Hematopoietic multipotent progenitor cell treated with erythropoietin and hydrocortisone succinate and interleukin-3 and kit ligand, for 4 days (in vitro differentiated cells): ENCODE results near the gene PSD.

ENCODE experiments used
- DNase-seq: peaks from one replicate; pipeline ENCODE4 v3.0.0-alpha.2; 2015

PSD gene

GRCh38 chr10:102438374-102438773, 19.8 kb upstream of the PSD start:
- DNase-seq = no peak

- no peak for DNase-seq
These were observed 18.9 kb upstream of the PSD start for GRCh38 chr10:102437515-102437914.

- DNase-seq = no peak
These were observed 17.7 kb upstream of the PSD start for GRCh38 chr10:102436312-102436711.

GRCh38 chr10:102435529-102436233, 17.1 kb upstream of the PSD start:
- peak; percentile 86 for DNase-seq

- no peak for DNase-seq
These were observed 16.5 kb upstream of the PSD start for GRCh38 chr10:102435133-102435497.

DNA sequence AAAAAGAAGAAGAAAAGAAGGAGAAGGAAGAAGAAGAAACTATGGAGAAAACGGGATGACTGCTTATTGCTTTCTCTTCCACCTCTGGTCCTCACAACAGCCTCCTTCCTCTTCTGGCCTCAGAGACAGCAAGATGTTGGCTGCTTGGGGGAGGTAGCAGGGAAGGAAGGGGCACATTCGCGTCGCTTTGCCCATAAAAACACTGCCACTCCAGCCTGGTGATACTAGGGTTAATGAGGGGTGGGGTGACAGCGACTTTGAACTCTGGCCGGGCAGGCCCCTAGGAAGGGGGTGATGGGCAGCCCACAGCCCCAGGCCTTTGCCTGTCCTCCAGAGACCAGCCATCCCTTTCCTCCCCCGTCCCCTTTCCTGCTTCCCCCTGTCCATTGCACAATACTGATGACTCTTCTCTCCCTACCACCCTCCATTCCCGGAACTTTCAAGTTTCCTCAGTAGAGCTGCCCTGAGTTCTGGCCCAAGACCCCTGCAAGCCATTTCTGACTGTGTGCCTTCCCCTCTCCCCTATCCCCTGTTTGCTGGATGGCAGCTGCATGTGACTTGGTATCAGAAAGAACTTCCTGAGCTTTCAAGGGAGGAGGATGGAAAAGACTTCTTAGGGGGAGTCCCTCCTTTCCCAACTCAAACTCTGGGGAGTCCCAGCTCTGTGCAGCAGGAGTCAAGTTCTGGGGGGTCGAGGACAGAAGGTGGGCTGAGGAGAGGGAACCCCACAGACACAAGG, 16.0 kb upstream of the PSD start:
- no peak for DNase-seq

- peak; percentile 74 for DNase-seq
These were observed 15.0 kb upstream of the PSD start for GRCh38 chr10:102433619-102434046.

- DNase-seq = peak; percentile 99
These were observed 13.8 kb upstream of the PSD start, which contains the start of gene CUEDC2 for GRCh38 chr10:102432162-102432950. Gene CUEDC2, minus strand, starts transcription at chr10:102432574. Its CDS starts 7,386 bp downstream, at chr10:102425188.

GRCh38 chr10:102431452-102432124, 13.0 kb upstream of the PSD start:
- DNase-seq = peak; percentile 64

- no peak for DNase-seq
These were observed 10.9 kb upstream of the PSD start for GRCh38 chr10:102429468-102429867.

DNA sequence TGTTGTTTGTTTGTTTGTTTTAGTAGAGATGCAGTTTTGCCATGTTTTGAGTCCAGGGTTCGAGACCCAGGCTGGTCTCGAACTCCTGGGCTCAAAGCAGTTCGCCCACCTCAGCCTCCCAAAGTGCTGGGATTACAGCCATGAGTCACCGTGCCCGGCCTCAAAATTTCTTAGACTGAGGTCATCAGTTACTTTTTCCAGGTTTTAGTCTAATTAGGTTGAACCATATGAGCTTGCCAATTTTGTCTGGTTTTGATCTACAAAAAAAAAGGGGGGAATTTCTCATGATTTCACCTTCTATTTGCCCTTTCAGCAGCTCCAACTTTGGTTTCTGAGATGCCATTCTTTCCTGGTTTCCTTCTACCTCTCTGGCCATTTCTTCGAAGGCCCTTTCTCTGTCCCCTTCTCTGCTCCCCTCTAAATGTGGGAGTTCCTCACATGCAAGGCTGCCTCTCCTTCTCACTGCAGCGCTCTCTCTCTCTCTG, 8.3 kb upstream of the PSD start:
- DNase-seq = no peak

DNA sequence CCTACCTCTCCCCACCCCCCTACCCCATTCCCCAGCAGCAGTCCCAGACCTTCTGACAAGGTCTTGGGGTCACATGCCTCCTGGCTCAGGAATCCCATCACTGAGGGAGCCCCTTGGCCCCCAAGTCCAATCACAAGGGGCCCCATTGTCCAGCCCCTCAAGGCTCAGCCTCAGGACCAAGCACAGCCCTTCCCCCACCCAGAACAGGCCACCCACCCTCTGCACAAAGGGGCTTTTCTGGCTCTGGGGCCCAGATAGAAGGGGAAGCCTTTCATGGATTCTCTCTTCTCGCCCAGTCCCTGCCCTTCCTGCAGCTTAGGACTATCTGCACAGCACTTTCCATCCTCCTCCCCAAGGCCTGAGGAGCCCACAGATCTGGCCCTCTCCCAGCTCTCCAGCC, 6.9 kb upstream of the PSD start:
- no peak for DNase-seq

GRCh38 chr10:102424916-102425315, 6.3 kb upstream of the PSD start:
- no peak for DNase-seq

- DNase-seq = no peak
These were observed 5.6 kb upstream of the PSD start for GRCh38 chr10:102424145-102424544.

GRCh38 chr10:102423372-102423968, 4.9 kb upstream of the PSD start:
- DNase-seq = no peak

DNA sequence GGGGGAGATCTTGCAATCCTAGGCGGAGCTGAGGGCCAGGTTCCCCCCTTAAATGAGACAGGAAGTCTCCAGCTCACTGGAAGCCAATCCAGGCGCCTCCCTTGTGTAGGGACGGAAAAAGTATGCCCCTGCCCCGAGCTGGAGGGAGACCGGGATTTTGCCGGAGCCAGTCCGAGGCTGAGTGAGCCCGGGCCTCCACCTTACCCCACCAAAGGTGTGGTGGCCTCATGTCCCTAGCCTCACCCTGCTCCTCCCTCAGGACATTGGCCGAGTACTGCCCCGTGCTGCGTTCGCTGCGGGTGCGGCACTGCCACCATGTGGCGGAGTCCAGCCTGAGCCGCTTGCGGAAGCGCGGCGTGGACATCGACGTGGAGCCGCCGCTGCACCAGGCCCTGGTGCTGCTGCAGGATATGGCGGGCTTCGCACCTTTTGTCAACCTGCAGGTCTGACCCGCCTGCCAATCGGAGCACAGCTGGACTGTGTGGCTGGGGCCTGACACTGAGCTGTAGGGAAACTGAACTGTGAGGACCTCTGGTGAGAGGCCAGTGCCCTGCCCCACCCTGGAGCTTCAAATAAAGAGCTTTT, 4.1 kb upstream of the PSD start:
- peak; percentile 89 for DNase-seq

GRCh38 chr10:102421757-102422512, 3.4 kb upstream of the PSD start:
- peak; percentile 81 for DNase-seq

GRCh38 chr10:102421507-102421756, 2.8 kb upstream of the PSD start:
- no peak for DNase-seq

DNA sequence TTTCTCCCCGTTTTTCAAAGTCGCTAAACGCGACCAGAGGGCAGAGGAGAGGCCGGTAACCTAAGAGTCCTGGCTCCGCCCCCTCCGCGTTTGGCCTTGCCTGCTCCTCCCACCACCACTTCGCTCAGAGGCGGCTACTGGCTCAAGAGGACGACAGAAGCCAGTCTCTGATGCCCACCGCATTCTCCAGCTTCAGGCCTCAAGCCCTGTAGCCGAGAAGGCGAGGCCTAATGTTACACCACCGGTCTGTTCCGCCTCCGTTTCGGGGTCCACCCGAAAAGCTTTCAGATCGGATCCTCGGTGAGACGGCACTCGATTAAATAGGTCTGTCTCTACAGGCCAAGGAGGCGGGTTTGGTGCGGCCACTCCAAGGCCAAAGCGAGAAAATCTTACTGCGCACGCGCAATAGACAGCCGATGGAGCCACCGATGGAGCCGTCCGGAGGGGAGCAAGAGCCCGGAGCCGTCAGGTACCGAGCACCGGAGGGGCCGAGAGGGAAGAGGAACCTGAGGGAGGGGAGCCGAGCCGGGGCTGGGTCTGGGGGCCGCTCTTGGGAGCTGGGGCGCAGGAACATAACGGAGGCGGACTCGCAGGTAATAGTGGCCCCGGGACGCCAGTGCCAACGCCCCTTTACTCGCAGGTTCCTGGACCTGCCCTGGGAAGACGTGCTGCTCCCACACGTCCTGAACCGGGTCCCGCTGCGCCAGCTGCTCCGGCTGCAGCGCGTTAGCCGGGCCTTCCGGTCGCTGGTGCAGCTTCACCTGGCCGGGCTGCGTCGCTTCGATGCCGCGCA, 2.3 kb upstream of the PSD start, which contains the start of gene FBXL15:
Gene FBXL15, plus strand, starts transcription at position 123 of the 793 bp plus-strand sequence. Its CDS starts 294 bp downstream, at position 417.
- DNase-seq = peak; percentile 99

DNA sequence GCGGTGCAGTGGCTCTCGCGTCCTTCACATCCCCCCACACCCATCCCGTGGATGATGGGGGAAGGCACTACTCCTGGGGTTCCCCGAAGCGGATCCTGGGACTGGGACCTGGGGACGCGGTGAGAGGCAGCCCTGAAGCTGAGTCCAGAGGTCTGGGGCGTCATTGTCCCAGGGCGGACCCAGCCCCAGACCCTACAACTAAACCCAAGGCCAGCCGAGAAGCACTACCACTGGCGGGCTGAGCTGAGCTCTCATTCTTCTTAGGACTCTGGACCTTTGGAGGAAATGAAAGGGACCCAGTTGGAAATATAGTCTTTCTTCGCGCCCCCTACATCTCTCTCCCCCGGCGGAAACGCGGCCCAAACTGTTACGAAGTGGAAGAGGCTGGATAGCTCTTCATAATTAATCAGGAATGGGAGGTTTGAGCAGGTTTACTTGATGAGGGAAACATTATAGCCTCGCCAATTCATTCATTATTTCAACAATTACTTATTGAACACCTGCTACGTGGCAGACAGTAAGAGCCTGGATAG, 1.7 kb upstream of the PSD start:
- DNase-seq = no peak
